ENCODE measurements around the gene PLIN4. TPM values are rescaled to one million over a fixed set of nuclear protein-coding genes. Genes with fewer than 3 reads are reported as not detected.
"Not testable (repeated sequence)": the region's sequence is repeated elsewhere in the genome, so short reads cannot be mapped to it uniquely, and the experiment has no call there.

PLIN4 gene
- total RNA-seq, 1 donor from 2014 or later = 0.27 TPM

- Mint-ChIP-seq H3K9me3 (ENCODE audit: unreplicated experiment) (peaks cover 4% of the 10 kb centered on the region), H3K36me3 (ENCODE audit: unreplicated experiment) (no peaks in the 10 kb centered on the region), H3K27me3 (ENCODE audit: unreplicated experiment) (peaks cover 8% of the 10 kb centered on the region), H3K27ac (ENCODE audit: unreplicated experiment) (no peak overlapping the region), H3K4me3 (ENCODE audit: unreplicated experiment) (no peak overlapping the region), H3K4me1 (ENCODE audit: low read depth, unreplicated experiment) (no peaks in the 10 kb centered on the region)
- DNase-seq = no peak
- no peak for TF ChIP-seq CTCF (IDR thresholded peaks at IDR 0.05; ENCODE audit: partially characterized antibody, unreplicated experiment)
These were observed 13.4 kb upstream of the PLIN4 start for GRCh38 chr19:4531562-4532165.

- Mint-ChIP-seq H3K36me3 (ENCODE audit: unreplicated experiment) (no peaks in the 10 kb centered on the region), H3K4me1 (ENCODE audit: low read depth, unreplicated experiment) (no peaks in the 10 kb centered on the region), H3K4me3 (ENCODE audit: unreplicated experiment) (no peak overlapping the region), H3K9me3 (ENCODE audit: unreplicated experiment) (peaks cover 4% of the 10 kb centered on the region), H3K27me3 (ENCODE audit: unreplicated experiment) (peaks cover 8% of the 10 kb centered on the region), H3K27ac (ENCODE audit: unreplicated experiment) (no peak overlapping the region)
- TF ChIP-seq CTCF (IDR thresholded peaks at IDR 0.05; ENCODE audit: partially characterized antibody, unreplicated experiment) = no peak
- DNase-seq = no peak
These were observed 11.7 kb upstream of the PLIN4 start for GRCh38 chr19:4529924-4530522.

- Mint-ChIP-seq H3K27me3 (ENCODE audit: unreplicated experiment) (peaks cover 8% of the 10 kb centered on the region), H3K36me3 (ENCODE audit: unreplicated experiment) (no peaks in the 10 kb centered on the region), H3K27ac (ENCODE audit: unreplicated experiment) (no peak overlapping the region), H3K4me1 (ENCODE audit: low read depth, unreplicated experiment) (no peaks in the 10 kb centered on the region), H3K9me3 (ENCODE audit: unreplicated experiment) (peaks cover 4% of the 10 kb centered on the region), H3K4me3 (ENCODE audit: unreplicated experiment) (no peak overlapping the region)
- no peak for TF ChIP-seq CTCF (IDR thresholded peaks at IDR 0.05; ENCODE audit: partially characterized antibody, unreplicated experiment)
- no peak for DNase-seq
These were observed 10.6 kb upstream of the PLIN4 start for GRCh38 chr19:4528843-4529242.

- not testable (repeated sequence) for H3K4me3 Mint-ChIP-seq (ENCODE audit: unreplicated experiment); H3K9me3 Mint-ChIP-seq (ENCODE audit: unreplicated experiment); H3K4me1 Mint-ChIP-seq (ENCODE audit: low read depth, unreplicated experiment); DNase-seq; H3K27ac Mint-ChIP-seq (ENCODE audit: unreplicated experiment); H3K27me3 Mint-ChIP-seq (ENCODE audit: unreplicated experiment); H3K36me3 Mint-ChIP-seq (ENCODE audit: unreplicated experiment)
These were observed 9.1 kb upstream of the PLIN4 start for GRCh38 chr19:4527377-4527776.

GRCh38 chr19:4525563-4526002, 7.3 kb upstream of the PLIN4 start:
- H3K27me3 Mint-ChIP-seq (ENCODE audit: unreplicated experiment) = peaks cover 6% of the 10 kb centered on the region
- no peaks in the 10 kb centered on the region for H3K4me1 Mint-ChIP-seq (ENCODE audit: low read depth, unreplicated experiment)
- no peaks in the 10 kb centered on the region for H3K36me3 Mint-ChIP-seq (ENCODE audit: unreplicated experiment)
- DNase-seq = no peak
- H3K27ac Mint-ChIP-seq (ENCODE audit: unreplicated experiment) = no peak overlapping the region
- no peaks in the 10 kb centered on the region for H3K9me3 Mint-ChIP-seq (ENCODE audit: unreplicated experiment)
- no peak for TF ChIP-seq CTCF (IDR thresholded peaks at IDR 0.05; ENCODE audit: partially characterized antibody, unreplicated experiment)
- H3K4me3 Mint-ChIP-seq (ENCODE audit: unreplicated experiment) = no peak overlapping the region

Measured in glutamatergic neuron (in vitro differentiated cells).